Measurements from ENCODE around the gene ITPR3.

DNA sequence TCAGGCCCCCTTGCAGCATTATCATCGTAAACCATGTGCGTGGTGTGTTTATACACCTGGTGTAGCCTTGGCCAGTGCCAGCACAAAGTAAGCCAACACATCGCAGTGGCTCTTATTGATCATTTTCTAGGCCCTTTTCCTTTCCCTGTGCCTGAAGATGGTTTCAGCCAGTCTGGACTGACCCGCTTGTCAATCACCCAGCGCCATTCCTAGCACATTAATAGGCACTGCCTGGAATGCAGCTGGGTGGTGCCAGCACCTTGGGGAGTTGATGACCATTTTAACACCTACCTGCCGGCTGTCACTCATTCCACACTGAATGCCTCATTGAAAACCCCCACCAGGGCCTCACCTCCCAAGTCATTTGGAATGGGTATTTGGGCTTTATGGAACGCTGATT is 95.3 kb downstream of the ITPR3 start:
- no peak for TF ChIP-seq POLR2A (IDR thresholded peaks at IDR 0.05)
- TF ChIP-seq, protein P1, sequence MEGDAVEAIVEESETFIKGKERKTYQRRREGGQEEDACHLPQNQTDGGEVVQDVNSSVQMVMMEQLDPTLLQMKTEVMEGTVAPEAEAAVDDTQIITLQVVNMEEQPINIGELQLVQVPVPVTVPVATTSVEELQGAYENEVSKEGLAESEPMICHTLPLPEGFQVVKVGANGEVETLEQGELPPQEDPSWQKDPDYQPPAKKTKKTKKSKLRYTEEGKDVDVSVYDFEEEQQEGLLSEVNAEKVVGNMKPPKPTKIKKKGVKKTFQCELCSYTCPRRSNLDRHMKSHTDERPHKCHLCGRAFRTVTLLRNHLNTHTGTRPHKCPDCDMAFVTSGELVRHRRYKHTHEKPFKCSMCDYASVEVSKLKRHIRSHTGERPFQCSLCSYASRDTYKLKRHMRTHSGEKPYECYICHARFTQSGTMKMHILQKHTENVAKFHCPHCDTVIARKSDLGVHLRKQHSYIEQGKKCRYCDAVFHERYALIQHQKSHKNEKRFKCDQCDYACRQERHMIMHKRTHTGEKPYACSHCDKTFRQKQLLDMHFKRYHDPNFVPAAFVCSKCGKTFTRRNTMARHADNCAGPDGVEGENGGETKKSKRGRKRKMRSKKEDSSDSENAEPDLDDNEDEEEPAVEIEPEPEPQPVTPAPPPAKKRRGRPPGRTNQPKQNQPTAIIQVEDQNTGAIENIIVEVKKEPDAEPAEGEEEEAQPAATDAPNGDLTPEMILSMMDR (IDR thresholded peaks at IDR 0.05) = no peak

Measured in lower leg skin (tissue), 3 donors.